ENCODE measurements around the gene CNPY4. TPM values are rescaled to one million over a fixed set of nuclear protein-coding genes. Genes with fewer than 3 reads are reported as not detected.

Gene CNPY4, protein sequence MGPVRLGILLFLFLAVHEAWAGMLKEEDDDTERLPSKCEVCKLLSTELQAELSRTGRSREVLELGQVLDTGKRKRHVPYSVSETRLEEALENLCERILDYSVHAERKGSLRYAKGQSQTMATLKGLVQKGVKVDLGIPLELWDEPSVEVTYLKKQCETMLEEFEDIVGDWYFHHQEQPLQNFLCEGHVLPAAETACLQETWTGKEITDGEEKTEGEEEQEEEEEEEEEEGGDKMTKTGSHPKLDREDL
- total RNA-seq = 10 to 100 TPM; 11.0 to 14.0 TPM

DNA sequence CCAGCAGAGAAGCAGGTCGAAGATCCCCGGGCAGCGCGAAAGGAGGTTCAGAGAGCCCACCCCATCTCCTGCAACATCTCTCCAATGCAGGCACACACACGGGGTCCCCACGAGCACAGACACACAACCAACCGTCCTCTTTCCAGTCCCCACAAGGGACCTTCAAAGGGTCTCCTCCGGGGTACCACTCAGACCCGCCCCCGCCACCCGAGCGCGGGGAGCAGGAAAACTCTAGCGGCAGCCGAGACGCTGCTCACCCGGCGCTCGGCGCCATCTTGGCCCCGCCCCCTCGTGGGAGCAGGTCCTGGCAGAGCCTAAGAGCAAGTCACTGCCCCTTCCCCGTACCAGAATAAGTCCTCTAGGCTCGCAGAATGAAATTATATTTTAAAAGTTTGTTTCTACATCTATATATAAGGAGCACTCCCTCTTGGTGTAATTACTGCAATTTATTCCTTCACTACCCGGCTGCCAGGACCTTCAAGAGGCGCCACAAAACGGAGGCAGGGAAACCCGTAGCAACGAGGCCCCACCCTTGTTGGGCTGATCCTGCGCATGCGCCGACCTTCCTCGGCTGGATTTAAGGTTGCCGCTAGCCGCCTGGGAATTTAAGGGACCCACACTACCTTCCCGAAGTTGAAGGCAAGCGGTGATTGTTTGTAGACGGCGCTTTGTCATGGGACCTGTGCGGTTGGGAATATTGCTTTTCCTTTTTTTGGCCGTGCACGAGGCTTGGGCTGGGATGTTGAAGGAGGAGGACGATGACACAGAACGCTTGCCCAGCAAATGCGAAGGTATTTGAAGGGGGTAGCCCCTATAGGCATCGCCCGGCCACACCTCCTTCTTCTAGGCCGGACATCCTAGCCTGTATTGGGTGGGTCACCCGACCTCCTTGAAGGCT, at the start of gene CNPY4, which contains the start of gene TAF6:
Gene CNPY4 (plus strand): TSS at position 563 of the 898 bp plus-strand sequence. CDS start 111 bp downstream, at position 674.
Gene TAF6 (minus strand): TSS at position 287 of the 898 bp plus-strand sequence. CDS start 5,149 bp downstream, outside the sequence.
- Mint-ChIP-seq H3K27ac (peak within 1 kb of the TSS; percentile 94), H3K36me3 (ENCODE audit: low read depth) (peaks cover 7% of the 10 kb centered on the region), H3K4me1 (peaks cover 20% of the 10 kb centered on the region), H3K9me3 (ENCODE audit: low read depth) (no peaks in the 10 kb centered on the region), H3K27me3 (no peaks in the 10 kb centered on the region), H3K4me3 (peak within 1 kb of the TSS; percentile 86)
- ChIA-PET CTCF (interaction anchor here (1.2 to 2.6 kb wide), 5 partner anchors 11 to 226 kb away, joined by 4 to 12 read pairs (median 4); no protein-coding TSS in a partner anchor), POLR2A (interaction anchor here (0.5 to 1.2 kb wide), 3 partner anchors 12 to 44 kb away, joined by 4 to 5 read pairs (median 4); no protein-coding TSS in a partner anchor)
- DNase-seq (peak; percentile 97), ATAC-seq (peak; percentile 76)
- intact Hi-C loops (cut with DNase I, micrococcal nuclease) = loop anchor here (1.0 kb wide), 9 partner anchors 8 to 554 kb away; partner anchors contain the start of genes AP4M1 (in 2 of the 2), MCM7 (in 2 of the 2), COPS6 (in 1 of the 2) and GNB2 (in 1 of the 2)

DNA sequence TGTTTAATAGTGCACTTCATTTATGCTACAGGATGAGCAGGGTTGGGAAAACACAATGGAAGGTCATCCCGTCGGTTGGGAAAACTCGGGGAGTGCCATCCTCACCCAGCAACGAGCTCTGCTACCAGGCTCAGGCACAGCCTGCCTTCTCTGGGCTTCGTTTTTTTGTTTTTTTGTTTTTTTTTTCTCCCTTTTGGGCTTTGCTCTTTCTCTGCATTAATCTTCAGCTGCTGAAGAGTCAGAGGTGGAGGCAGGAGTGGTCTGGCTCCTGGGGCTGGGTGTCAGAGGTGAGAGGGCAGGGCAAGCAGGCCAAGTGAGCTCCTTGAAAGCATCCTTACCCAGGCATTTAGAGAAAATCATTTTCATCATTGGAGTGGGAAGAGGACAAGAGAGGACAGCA, 49.4 kb upstream of the CNPY4 start:
- ChIA-PET CTCF (interaction anchor here (0.8 to 1.5 kb wide), 2 partner anchors 90 to 151 kb away, joined by 3 to 4 read pairs; no protein-coding TSS in a partner anchor), POLR2A (no interaction called here)
- Mint-ChIP-seq H3K36me3 (ENCODE audit: low read depth) (peaks cover 68% of the 10 kb centered on the region), H3K27me3 (no peaks in the 10 kb centered on the region), H3K4me3 (no peak overlapping the region), H3K27ac (no peak overlapping the region), H3K4me1 (no peaks in the 10 kb centered on the region), H3K9me3 (ENCODE audit: low read depth) (peaks cover 25% of the 10 kb centered on the region)
- no peak for ATAC-seq
- intact Hi-C loops (cut with DNase I, micrococcal nuclease) = no loop called here
- DNase-seq = no peak

DNA sequence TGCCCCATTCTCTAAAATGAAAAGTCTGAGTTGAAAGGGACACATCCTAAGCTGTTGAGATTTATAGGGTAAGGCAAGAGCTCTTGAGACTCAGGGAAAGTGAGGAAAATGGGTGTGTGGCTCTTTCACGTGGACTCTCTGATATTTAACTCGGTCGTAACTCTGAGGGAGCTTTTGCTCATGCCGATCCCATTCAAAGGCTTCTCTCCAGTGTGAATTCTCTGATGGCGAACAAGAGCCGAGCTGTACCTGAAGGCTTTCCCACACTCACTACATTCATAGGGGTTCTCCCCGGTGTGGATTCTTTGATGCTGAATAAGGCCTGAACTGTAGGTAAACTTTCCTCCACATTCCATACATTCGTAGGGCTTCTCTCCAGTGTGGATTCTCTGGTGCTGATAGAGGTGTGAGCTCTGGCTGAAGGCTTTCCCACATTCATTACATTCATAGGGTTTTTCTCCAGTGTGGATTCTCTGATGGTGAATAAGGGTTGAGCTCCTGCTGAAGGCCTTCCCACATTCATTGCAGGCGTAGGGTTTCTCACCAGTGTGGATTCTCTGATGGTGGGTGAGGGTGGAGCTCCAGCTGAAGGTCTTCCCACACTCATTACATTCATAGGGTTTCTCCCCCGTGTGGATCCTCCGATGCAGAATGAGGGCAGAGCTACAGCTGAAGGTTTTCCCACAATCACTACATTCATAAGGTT, 48.3 kb upstream of the CNPY4 start:
- Mint-ChIP-seq H3K27me3 (no peaks in the 10 kb centered on the region), H3K4me3 (no peak overlapping the region), H3K36me3 (ENCODE audit: low read depth) (peaks cover 74% of the 10 kb centered on the region), H3K9me3 (ENCODE audit: low read depth) (peaks cover 25% of the 10 kb centered on the region), H3K4me1 (no peaks in the 10 kb centered on the region), H3K27ac (no peak overlapping the region)
- no peak for DNase-seq
- ATAC-seq = no peak
- ChIA-PET CTCF (interaction anchor here (0.5 to 1.2 kb wide), 3 partner anchors 146 to 537 kb away, joined by 3 to 4 read pairs (median 3); no protein-coding TSS in a partner anchor), POLR2A (interaction anchor here (0.7 kb wide), 2 partner anchors 152 to 530 kb away, joined by 3 to 4 read pairs; partner anchors contain the start of gene TRIM4)
- intact Hi-C loops (cut with DNase I, micrococcal nuclease) = no loop called here

DNA sequence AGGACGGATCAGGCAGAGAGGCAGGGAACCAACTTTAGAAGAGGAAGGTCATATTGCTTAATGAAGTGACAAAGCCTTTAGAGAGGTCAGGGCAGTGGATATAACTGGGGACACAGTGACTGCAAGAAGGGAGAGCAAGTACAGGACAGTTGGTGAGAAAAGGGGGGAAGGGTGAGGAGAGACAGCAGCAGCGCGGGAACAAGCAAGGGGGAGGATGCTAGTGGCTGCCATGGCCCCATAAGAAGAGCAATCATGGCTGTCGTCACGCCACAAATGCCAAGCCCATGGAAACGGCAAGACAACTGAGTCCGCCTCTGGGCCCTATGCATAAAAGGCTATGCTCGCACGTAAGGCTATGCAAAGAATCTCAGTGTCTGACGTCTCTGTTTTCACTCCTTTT, 47.0 kb upstream of the CNPY4 start:
- H3K27ac Mint-ChIP-seq = no peak overlapping the region
- ChIA-PET POLR2A (interaction anchor here (0.6 kb wide), 1 partner anchor 177 kb away, joined by 3 read pairs; no protein-coding TSS in a partner anchor), CTCF (interaction anchor here (0.6 to 0.8 kb wide), 2 partner anchors 9 to 26 kb away, joined by 3 read pairs; no protein-coding TSS in a partner anchor)
- ATAC-seq (no peak), DNase-seq (no peak)
- H3K27me3 Mint-ChIP-seq = no peaks in the 10 kb centered on the region
- intact Hi-C loops (cut with DNase I, micrococcal nuclease) = no loop called here
- no peak overlapping the region for H3K4me3 Mint-ChIP-seq
- no peaks in the 10 kb centered on the region for H3K4me1 Mint-ChIP-seq
- H3K9me3 Mint-ChIP-seq (ENCODE audit: low read depth) = peaks cover 25% of the 10 kb centered on the region
- peaks cover 82% of the 10 kb centered on the region for H3K36me3 Mint-ChIP-seq (ENCODE audit: low read depth)

DNA sequence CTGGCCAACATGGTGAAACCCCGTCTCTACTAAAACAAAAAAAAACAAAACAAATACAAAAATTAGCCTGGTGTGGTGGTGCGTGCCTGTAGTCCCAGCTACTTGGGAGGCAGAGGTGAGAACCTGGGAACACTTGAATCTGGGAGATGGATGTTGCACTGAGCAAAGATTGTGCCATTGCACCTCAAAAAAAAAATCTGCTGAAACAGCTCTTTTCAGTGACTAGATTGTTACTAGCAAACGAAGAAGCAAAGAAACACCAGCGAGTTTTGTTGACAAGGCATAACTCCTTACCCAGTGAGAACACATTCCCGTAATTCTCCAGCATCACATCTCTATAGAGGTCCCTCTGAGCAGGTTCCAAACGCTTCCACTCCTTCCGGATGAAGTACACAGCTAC, 44.6 kb upstream of the CNPY4 start:
- intact Hi-C loops (cut with DNase I, micrococcal nuclease) = no loop called here
- peaks cover 25% of the 10 kb centered on the region for H3K9me3 Mint-ChIP-seq (ENCODE audit: low read depth)
- peaks cover 81% of the 10 kb centered on the region for H3K36me3 Mint-ChIP-seq (ENCODE audit: low read depth)
- POLR2A ChIA-PET = no interaction called here
- DNase-seq (no peak), ATAC-seq (no peak)
- H3K4me1 Mint-ChIP-seq = peaks cover 7% of the 10 kb centered on the region
- H3K4me3 Mint-ChIP-seq = no peak overlapping the region
- H3K27me3 Mint-ChIP-seq = no peaks in the 10 kb centered on the region
- CTCF ChIA-PET = interaction anchor here (0.8 kb wide), 1 partner anchor 134 kb away, joined by 4 read pairs; no protein-coding TSS in a partner anchor
- H3K27ac Mint-ChIP-seq = no peak overlapping the region

DNA sequence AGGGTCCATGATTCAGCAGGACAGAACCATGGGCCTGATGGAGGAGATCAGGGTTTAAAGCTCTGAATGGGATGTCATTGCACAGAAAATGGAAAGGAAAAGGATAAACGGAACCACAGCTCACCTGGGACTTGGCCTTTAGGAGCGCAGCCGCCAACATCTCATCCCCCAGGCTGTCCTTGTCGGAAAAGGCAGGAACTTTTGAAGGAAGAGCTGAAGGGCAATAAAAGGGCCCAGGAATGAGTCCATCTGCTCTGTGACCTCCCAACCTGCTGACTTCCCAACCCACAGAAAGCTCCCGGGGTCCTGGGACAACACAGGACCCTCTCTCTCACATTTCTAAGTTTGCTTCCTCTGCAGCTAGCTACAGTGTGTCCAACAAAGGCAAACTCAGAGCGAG, 44.0 kb upstream of the CNPY4 start:
- Mint-ChIP-seq H3K27ac (no peak overlapping the region), H3K36me3 (ENCODE audit: low read depth) (peaks cover 79% of the 10 kb centered on the region), H3K4me1 (peaks cover 12% of the 10 kb centered on the region), H3K27me3 (no peaks in the 10 kb centered on the region), H3K9me3 (ENCODE audit: low read depth) (peaks cover 23% of the 10 kb centered on the region), H3K4me3 (no peak overlapping the region)
- ATAC-seq = no peak
- ChIA-PET POLR2A (interaction anchor here (0.6 kb wide), 1 partner anchor 44 kb away, joined by 4 read pairs; no protein-coding TSS in a partner anchor), CTCF (interaction anchor here (0.6 to 0.8 kb wide), 2 partner anchors 22 to 134 kb away, joined by 3 to 4 read pairs; no protein-coding TSS in a partner anchor)
- intact Hi-C loops (cut with DNase I, micrococcal nuclease) = no loop called here
- DNase-seq = no peak

DNA sequence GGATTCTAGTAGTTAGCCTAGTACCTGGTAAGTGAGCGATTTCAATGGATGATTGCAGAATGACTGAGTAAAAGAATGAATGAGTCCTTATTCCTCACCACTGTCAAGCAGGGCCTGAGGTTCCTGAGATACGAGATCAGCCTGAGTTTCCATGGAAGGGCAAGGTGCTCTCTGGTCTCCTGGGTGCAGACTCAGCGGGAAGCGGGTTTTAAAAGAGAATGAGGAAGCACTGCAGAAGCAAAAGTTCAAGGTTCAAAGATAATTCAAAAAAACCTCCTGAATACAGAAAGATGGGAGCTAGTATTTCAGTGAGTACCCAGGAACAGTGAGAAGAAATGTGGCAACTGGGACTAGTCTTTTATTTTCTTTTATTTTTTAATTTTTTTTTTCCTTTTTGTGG, 42.2 kb upstream of the CNPY4 start:
- POLR2A ChIA-PET = interaction anchor here (0.6 kb wide), 1 partner anchor 372 kb away, joined by 4 read pairs; no protein-coding TSS in a partner anchor

DNA sequence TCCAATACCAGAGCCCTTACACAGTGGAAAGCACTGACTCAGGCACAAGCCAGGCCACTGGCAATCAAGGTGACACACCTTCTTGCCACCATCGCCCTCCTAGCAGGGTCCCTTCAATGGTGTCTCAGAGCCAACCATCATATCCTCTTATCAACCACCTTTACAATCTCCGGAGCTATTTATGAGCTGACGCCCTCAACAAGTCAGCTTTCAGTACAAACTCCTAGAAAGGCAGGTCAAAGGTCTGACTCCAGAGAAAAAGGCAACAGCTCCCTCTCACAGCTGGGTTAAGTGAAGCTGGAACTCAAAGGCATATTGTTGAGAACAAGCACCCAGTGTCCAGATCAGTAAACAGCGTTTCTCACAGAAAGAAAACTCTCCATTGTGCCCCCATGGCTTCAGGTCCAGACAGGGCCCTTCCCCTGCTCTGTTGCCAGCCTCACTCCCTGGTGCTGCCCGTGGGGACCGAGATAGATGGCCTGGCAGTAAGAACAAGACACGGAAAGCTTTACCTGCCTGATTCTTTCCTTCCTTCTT, 40.3 kb upstream of the CNPY4 start:
- H3K27me3 Mint-ChIP-seq = no peaks in the 10 kb centered on the region
- H3K9me3 Mint-ChIP-seq (ENCODE audit: low read depth) = no peaks in the 10 kb centered on the region
- ChIA-PET CTCF (interaction anchor here (0.6 kb wide), 1 partner anchor 60 kb away, joined by 3 read pairs; no protein-coding TSS in a partner anchor), POLR2A (no interaction called here)
- no peak for ATAC-seq
- peaks cover 48% of the 10 kb centered on the region for H3K36me3 Mint-ChIP-seq (ENCODE audit: low read depth)
- peaks cover 25% of the 10 kb centered on the region for H3K4me1 Mint-ChIP-seq
- H3K4me3 Mint-ChIP-seq = no peak overlapping the region
- intact Hi-C loops (cut with DNase I, micrococcal nuclease) = no loop called here
- H3K27ac Mint-ChIP-seq = peak overlapping the region; percentile 17
- DNase-seq = no peak

More for the DNA sequence above, 42.2 kb upstream of the CNPY4 start:
- intact Hi-C loops (cut with DNase I, micrococcal nuclease) = no loop called here
- H3K4me1 Mint-ChIP-seq = peaks cover 18% of the 10 kb centered on the region
- H3K27ac Mint-ChIP-seq = no peak overlapping the region
- H3K36me3 Mint-ChIP-seq (ENCODE audit: low read depth) = peaks cover 66% of the 10 kb centered on the region
- H3K27me3 Mint-ChIP-seq = no peaks in the 10 kb centered on the region
- ATAC-seq (no peak), DNase-seq (no peak)
- no peak overlapping the region for H3K4me3 Mint-ChIP-seq
- CTCF ChIA-PET = interaction anchor here (0.8 kb wide), 1 partner anchor 164 kb away, joined by 3 read pairs; no protein-coding TSS in a partner anchor
- H3K9me3 Mint-ChIP-seq (ENCODE audit: low read depth) = peaks cover 5% of the 10 kb centered on the region

DNA sequence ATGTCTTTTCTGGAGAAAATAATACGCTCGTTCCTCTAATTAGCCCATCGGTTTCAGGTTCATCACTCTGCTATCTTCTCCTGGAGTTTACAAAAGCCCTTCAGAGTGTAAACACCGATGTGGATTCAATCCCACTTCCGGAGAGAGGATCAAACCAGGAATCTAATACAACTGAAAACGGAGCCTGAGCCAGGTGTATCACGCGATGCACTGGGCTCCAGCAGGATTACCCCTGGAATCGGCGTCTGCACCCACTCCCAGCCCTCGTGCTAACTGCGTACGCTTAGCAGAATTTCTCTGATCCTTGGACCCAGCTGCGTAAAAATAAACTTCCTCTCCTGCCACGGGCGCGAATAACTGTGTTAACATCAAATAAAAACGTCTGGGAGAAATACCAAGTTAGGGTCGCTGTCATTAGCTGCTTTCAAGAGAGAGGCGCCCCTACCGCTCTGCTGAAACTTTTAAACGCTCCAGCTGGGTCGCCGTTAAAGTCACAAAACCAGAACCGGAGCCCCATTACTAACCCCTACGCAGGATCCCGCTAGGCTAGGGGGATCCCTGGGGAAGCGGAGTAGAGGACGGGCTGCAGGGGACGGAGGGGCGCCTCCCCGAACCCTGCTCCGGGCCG, 38.4 kb upstream of the CNPY4 start:
- CTCF ChIA-PET = interaction anchor here (0.7 to 1.2 kb wide), 3 partner anchors 29 to 127 kb away, joined by 3 read pairs; no protein-coding TSS in a partner anchor
- Mint-ChIP-seq H3K4me1 (peaks cover 25% of the 10 kb centered on the region), H3K9me3 (ENCODE audit: low read depth) (no peaks in the 10 kb centered on the region), H3K27ac (peak overlapping the region; percentile 87), H3K4me3 (peak overlapping the region; percentile 87), H3K27me3 (no peaks in the 10 kb centered on the region), H3K36me3 (ENCODE audit: low read depth) (peaks cover 29% of the 10 kb centered on the region)
- POLR2A ChIA-PET = interaction anchor here (0.8 kb wide), 1 partner anchor 672 kb away, joined by 4 read pairs; the partner anchor contains the start of gene BUD31
- intact Hi-C loops (cut with DNase I, micrococcal nuclease) = loop anchor here (1.0 to 10.0 kb wide), 22 partner anchors 20 to 794 kb away; partner anchors contain the start of genes AP4M1 (in 2 of the 2), MCM7 (in 2 of the 2), TRIM4 (in 2 of the 2) and ZKSCAN1 (in 2 of the 2)
- no peak for ATAC-seq
- DNase-seq = no peak
